ENCODE results near the gene CCDC117. TPM values are rescaled to one million over a fixed set of nuclear protein-coding genes. Genes with fewer than 3 reads are reported as not detected.
"Not testable (repeated sequence)": the region's sequence is repeated elsewhere in the genome, so short reads cannot be mapped to it uniquely, and the experiment has no call there.

CCDC117 gene
- total and polyA plus RNA-seq, 4 donors, result 8.1 to 24.0 (median 16.2) TPM

GRCh38 chr22:28822930-28823551 lies 50.5 kb downstream of the CCDC117 start:
- DNase-seq (ENCODE audit: low spot score), result no peak
- Histone ChIP-seq H3K9ac (ENCODE audit: low read depth in 1 of 2, low read length in 2 of 2) (peak overlapping the region in 1 of 2 donors; percentile 42), H3K27ac (ENCODE audit: low read depth in 1 of 2, low read length in 2 of 2) (peak overlapping the region; percentile 1 to 4), H3K4me3 (ENCODE audit: low read depth in 1 of 3, low read length in 3 of 3) (peak overlapping the region in 1 of 3 donors; percentile 10), H3K36me3 (ENCODE audit: control insufficient read depth in 4 of 4, insufficient read depth in 3 of 4, low read depth in 1 of 4, low read length in 3 of 4) (no peaks in the 10 kb centered on the region), H3K9me3 (ENCODE audit: control insufficient read depth in 4 of 4, low read length in 3 of 4) (no peaks in the 10 kb centered on the region), H3K27me3 (ENCODE audit: control insufficient read depth in 4 of 4, insufficient read depth in 4 of 4, low read length in 3 of 4) (no peaks in the 10 kb centered on the region), H3K4me1 (ENCODE audit: control insufficient read depth in 4 of 4, insufficient read depth in 4 of 4, low read length in 3 of 4) (peaks cover 24 to 54% (median 49%) of the 10 kb centered on the region in 4 donors)
- 21% methylated on average over 4 of the region's 4 CpGs for WGBS
- TF ChIP-seq FOXA1 (IDR thresholded peaks at IDR 0.05) (peak; percentile 55), FOXA2 (IDR thresholded peaks at IDR 0.05) (peak; percentile 80), ATF3 (IDR thresholded peaks at IDR 0.05) (no peak), RAD21 (IDR thresholded peaks at IDR 0.05) (peak in 1 of 2 donors; percentile 17), HNF4G (IDR thresholded peaks at IDR 0.05) (no peak), SP1 (IDR thresholded peaks at IDR 0.05) (peak; percentile 14), HNF4A (conservative IDR thresholded peaks at IDR 0.05) (peak in 1 of 2 donors; percentile 60), RXRA (IDR thresholded peaks at IDR 0.05) (peak in 1 of 2 donors; percentile 73), JUND (IDR thresholded peaks at IDR 0.05) (peak in 1 of 2 donors; percentile 21), CTCF (IDR thresholded peaks at IDR 0.05; ENCODE audit: low read depth, low read length, missing input control) (no peak), YY1 (IDR thresholded peaks at IDR 0.05) (no peak), REST (IDR thresholded peaks at IDR 0.05) (peak; percentile 30), ZBTB33 (IDR thresholded peaks at IDR 0.05) (peak; percentile 46), NR2F2 (IDR thresholded peaks at IDR 0.05) (no peak), GABPA (IDR thresholded peaks at IDR 0.05 in 1 of 2, conservative IDR thresholded peaks at IDR 0.05 in 1 of 2) (no peak), EGR1 (IDR thresholded peaks at IDR 0.05; ENCODE audit: low read depth in 2 of 2) (peak in 1 of 2 donors; percentile 25), MAX (IDR thresholded peaks at IDR 0.05) (peak; percentile 23), TAF1 (conservative IDR thresholded peaks at IDR 0.05) (no peak)

GRCh38 chr22:28824455-28824854 lies 52.0 kb downstream of the CCDC117 start:
- H3K9ac ChIP-seq (ENCODE audit: low read depth in 1 of 2, low read length in 2 of 2); H3K36me3 ChIP-seq (ENCODE audit: control insufficient read depth in 4 of 4, insufficient read depth in 3 of 4, low read depth in 1 of 4, low read length in 3 of 4); H3K9me3 ChIP-seq (ENCODE audit: control insufficient read depth in 4 of 4, low read length in 3 of 4); H3K27me3 ChIP-seq (ENCODE audit: control insufficient read depth in 4 of 4, insufficient read depth in 4 of 4, low read length in 3 of 4); H3K27ac ChIP-seq (ENCODE audit: low read depth in 1 of 2, low read length in 2 of 2); H3K4me3 ChIP-seq (ENCODE audit: low read depth in 1 of 3, low read length in 3 of 3); DNase-seq (ENCODE audit: low spot score): not testable (repeated sequence)
- WGBS, result 83% methylated on average over 9 of the region's 9 CpGs
- peaks cover 20 to 45% (median 40%) of the 10 kb centered on the region in 4 donors for H3K4me1 ChIP-seq (ENCODE audit: control insufficient read depth in 4 of 4, insufficient read depth in 4 of 4, low read length in 3 of 4)

GRCh38 chr22:28826430-28826829 lies 53.9 kb downstream of the CCDC117 start:
- not testable (repeated sequence) for H3K36me3 ChIP-seq (ENCODE audit: control insufficient read depth in 4 of 4, insufficient read depth in 3 of 4, low read depth in 1 of 4, low read length in 3 of 4); H3K9ac ChIP-seq (ENCODE audit: low read depth in 1 of 2, low read length in 2 of 2); H3K9me3 ChIP-seq (ENCODE audit: control insufficient read depth in 4 of 4, low read length in 3 of 4); DNase-seq (ENCODE audit: low spot score); H3K27me3 ChIP-seq (ENCODE audit: control insufficient read depth in 4 of 4, insufficient read depth in 4 of 4, low read length in 3 of 4); H3K4me3 ChIP-seq (ENCODE audit: low read depth in 1 of 3, low read length in 3 of 3); H3K27ac ChIP-seq (ENCODE audit: low read depth in 1 of 2, low read length in 2 of 2)
- peaks cover 16 to 38% (median 33%) of the 10 kb centered on the region in 4 donors for H3K4me1 ChIP-seq (ENCODE audit: control insufficient read depth in 4 of 4, insufficient read depth in 4 of 4, low read length in 3 of 4)
- 88% methylated on average over 4 of the region's 4 CpGs for WGBS

Measured in liver (tissue), 9 donors.